ENCODE data around the gene FLNC. TPM values are rescaled to one million over a fixed set of nuclear protein-coding genes. Genes with fewer than 3 reads are reported as not detected.

Gene FLNC
- total RNA-seq, 1 experiment from 2014 or later: 128 TPM

DNA sequence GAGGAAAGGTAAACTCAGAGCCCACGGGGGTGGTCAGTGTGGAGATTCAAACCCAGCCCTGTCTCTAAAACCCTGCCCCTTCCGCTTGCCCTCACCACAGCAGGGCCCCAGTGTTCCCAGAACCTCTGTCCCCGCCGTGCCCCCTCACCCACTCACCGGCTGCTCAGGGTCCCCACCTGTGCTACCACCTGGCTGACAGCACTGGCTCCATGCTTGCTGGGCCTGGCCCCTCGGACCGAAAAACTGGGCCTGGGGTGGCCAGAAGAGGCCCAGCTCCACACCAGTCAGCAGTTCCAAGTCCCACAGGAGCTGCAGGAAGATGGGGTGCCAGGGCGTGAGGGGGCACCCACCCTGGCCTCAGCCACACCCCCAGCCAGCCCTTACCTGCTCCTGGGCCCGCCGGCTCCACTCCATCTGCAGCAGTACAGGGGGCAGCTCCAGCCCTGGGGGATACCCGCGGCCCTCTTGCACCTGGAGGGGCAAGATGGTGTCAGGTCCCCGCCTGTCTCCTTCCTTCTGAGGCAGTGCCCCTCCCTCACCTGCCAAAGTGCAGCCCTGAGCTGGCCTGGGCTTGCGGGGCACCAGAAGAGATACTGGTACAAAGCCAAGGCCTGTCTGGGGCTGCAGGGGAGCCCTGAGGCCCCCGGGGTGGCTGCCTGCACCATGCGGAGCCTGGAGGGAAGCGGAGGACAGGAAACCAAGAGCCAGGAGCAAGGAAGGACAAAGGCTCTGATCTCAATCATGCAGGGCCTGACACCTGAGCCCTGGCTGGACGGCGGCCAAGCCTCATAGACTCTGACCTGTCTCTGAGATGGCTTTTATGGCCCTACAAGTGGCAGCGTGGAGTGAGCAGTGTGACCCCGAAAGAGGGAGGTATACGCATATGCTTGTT lies 44.2 kb downstream of the FLNC start:
- Histone ChIP-seq H3K4me1 (0 out of 2 replicates have a peak, but pooled peaks cover 3% of the 10 kb centered on the region), H3K36me3 (ENCODE audit: control insufficient read depth, insufficient read depth, low read length) (no peaks in the 10 kb centered on the region), H3K27me3 (replicated peaks; ENCODE audit: control insufficient read depth, insufficient read depth, low read length) (no peaks in the 10 kb centered on the region), H3K4me3 (ENCODE audit: low read depth, low read length) (no peak overlapping the region), H3K9me3 (no peaks in the 10 kb centered on the region)
- ChIA-PET CTCF (interaction anchor here (0.6 to 3.1 kb wide), 3 partner anchors 10 to 194 kb away, joined by 4 to 10 read pairs (median 7); partner anchors contain the start of gene ATP6V1F), POLR2A (no interaction called here)
- TF ChIP-seq, protein P1, sequence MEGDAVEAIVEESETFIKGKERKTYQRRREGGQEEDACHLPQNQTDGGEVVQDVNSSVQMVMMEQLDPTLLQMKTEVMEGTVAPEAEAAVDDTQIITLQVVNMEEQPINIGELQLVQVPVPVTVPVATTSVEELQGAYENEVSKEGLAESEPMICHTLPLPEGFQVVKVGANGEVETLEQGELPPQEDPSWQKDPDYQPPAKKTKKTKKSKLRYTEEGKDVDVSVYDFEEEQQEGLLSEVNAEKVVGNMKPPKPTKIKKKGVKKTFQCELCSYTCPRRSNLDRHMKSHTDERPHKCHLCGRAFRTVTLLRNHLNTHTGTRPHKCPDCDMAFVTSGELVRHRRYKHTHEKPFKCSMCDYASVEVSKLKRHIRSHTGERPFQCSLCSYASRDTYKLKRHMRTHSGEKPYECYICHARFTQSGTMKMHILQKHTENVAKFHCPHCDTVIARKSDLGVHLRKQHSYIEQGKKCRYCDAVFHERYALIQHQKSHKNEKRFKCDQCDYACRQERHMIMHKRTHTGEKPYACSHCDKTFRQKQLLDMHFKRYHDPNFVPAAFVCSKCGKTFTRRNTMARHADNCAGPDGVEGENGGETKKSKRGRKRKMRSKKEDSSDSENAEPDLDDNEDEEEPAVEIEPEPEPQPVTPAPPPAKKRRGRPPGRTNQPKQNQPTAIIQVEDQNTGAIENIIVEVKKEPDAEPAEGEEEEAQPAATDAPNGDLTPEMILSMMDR (IDR thresholded peaks at IDR 0.05; ENCODE audit: insufficient read depth in 1 of 2, low read depth in 1 of 2, low read length in 1 of 2, severe bottlenecking in 1 of 2, unreplicated experiment in 1 of 2): no peak
- H3K4me3 Mint-ChIP-seq (ENCODE audit: unreplicated experiment): no peak overlapping the region
- no peaks in the 10 kb centered on the region for H3K4me1 Mint-ChIP-seq (ENCODE audit: low read depth, unreplicated experiment)
- no TSS peak for BruUV-seq (replicated peaks)
- DNase-seq: no peak
- no peak overlapping the region for H3K27ac Mint-ChIP-seq (ENCODE audit: unreplicated experiment)
- intact Hi-C loops (cut with micrococcal nuclease; ENCODE audit: unreplicated experiment): no loop called here
- H3K36me3 Mint-ChIP-seq (ENCODE audit: insufficient read depth, unreplicated experiment): no peaks in the 10 kb centered on the region
- peaks cover 3% of the 10 kb centered on the region for H3K27me3 Mint-ChIP-seq (ENCODE audit: insufficient read depth, unreplicated experiment)
- no peaks in the 10 kb centered on the region for H3K9me3 Mint-ChIP-seq (ENCODE audit: unreplicated experiment)

- DNase-seq: no peak
- Histone ChIP-seq H3K4me3 (ENCODE audit: low read depth, low read length) (no peak overlapping the region), H3K36me3 (ENCODE audit: control insufficient read depth, insufficient read depth, low read length) (no peaks in the 10 kb centered on the region), H3K9me3 (no peaks in the 10 kb centered on the region), H3K27me3 (replicated peaks; ENCODE audit: control insufficient read depth, insufficient read depth, low read length) (no peaks in the 10 kb centered on the region), H3K4me1 (0 out of 2 replicates have a peak, but pooled peaks cover 4% of the 10 kb centered on the region)
- H3K36me3 Mint-ChIP-seq (ENCODE audit: insufficient read depth, unreplicated experiment): no peaks in the 10 kb centered on the region
- no peaks in the 10 kb centered on the region for H3K4me1 Mint-ChIP-seq (ENCODE audit: low read depth, unreplicated experiment)
- ChIA-PET CTCF (interaction anchor here (0.6 to 3.1 kb wide), 3 partner anchors 9 to 193 kb away, joined by 4 to 10 read pairs (median 7); partner anchors contain the start of gene ATP6V1F), POLR2A (interaction anchor here (0.6 kb wide), 1 partner anchor 9 kb away, joined by 3 read pairs; no protein-coding TSS in a partner anchor)
- intact Hi-C loops (cut with micrococcal nuclease; ENCODE audit: unreplicated experiment): no loop called here
- H3K27ac Mint-ChIP-seq (ENCODE audit: unreplicated experiment): no peak overlapping the region
- no peak overlapping the region for H3K4me3 Mint-ChIP-seq (ENCODE audit: unreplicated experiment)
- BruUV-seq (replicated peaks): no TSS peak
- no peaks in the 10 kb centered on the region for H3K9me3 Mint-ChIP-seq (ENCODE audit: unreplicated experiment)
- no peaks in the 10 kb centered on the region for H3K27me3 Mint-ChIP-seq (ENCODE audit: insufficient read depth, unreplicated experiment)
- TF ChIP-seq, protein P1 (IDR thresholded peaks at IDR 0.05; ENCODE audit: insufficient read depth in 1 of 2, low read depth in 1 of 2, low read length in 1 of 2, severe bottlenecking in 1 of 2, unreplicated experiment in 1 of 2): no peak
Observed at GRCh38 chr7:128875523-128875948, 45.3 kb downstream of the FLNC start.

GRCh38 chr7:128876127-128876526 lies 45.9 kb downstream of the FLNC start:
- ChIA-PET POLR2A (no interaction called here), CTCF (no interaction called here)
- Mint-ChIP-seq H3K9me3 (ENCODE audit: unreplicated experiment) (no peaks in the 10 kb centered on the region), H3K4me1 (ENCODE audit: low read depth, unreplicated experiment) (no peaks in the 10 kb centered on the region), H3K36me3 (ENCODE audit: insufficient read depth, unreplicated experiment) (no peaks in the 10 kb centered on the region), H3K27ac (ENCODE audit: unreplicated experiment) (no peak overlapping the region), H3K4me3 (ENCODE audit: unreplicated experiment) (no peak overlapping the region), H3K27me3 (ENCODE audit: insufficient read depth, unreplicated experiment) (no peaks in the 10 kb centered on the region)
- no peaks in the 10 kb centered on the region for H3K36me3 ChIP-seq (ENCODE audit: control insufficient read depth, insufficient read depth, low read length)
- H3K4me1 ChIP-seq: 0 out of 2 replicates have a peak, but pooled peaks cover 4% of the 10 kb centered on the region
- BruUV-seq (replicated peaks): no TSS peak
- H3K9me3 ChIP-seq: no peaks in the 10 kb centered on the region
- no peak overlapping the region for H3K4me3 ChIP-seq (ENCODE audit: low read depth, low read length)
- no peaks in the 10 kb centered on the region for H3K27me3 ChIP-seq (replicated peaks; ENCODE audit: control insufficient read depth, insufficient read depth, low read length)
- TF ChIP-seq, protein P1 (IDR thresholded peaks at IDR 0.05; ENCODE audit: insufficient read depth in 1 of 2, low read depth in 1 of 2, low read length in 1 of 2, severe bottlenecking in 1 of 2, unreplicated experiment in 1 of 2): no peak
- DNase-seq: no peak
- intact Hi-C loops (cut with micrococcal nuclease; ENCODE audit: unreplicated experiment): no loop called here

All from Caco-2 (cell line).